Astrocyte of the cerebellum (primary cell): ENCODE results near the gene EPHA4.

Experiments
- DNase-seq: peaks from one replicate; pipeline ENCODE4 v3.0.0-alpha.2; 2011; ENCODE audit warnings: low read depth
- H3K4me3 ChIP-seq: 2 replicates; pipeline ENCODE4 v1.5.1; 2011; ENCODE audit warnings: mild to moderate bottlenecking, low read depth, low read length, moderate library complexity
- CTCF ChIP-seq: IDR thresholded peaks from 2 replicates; pipeline ENCODE4 v1.5.1; 2012; ENCODE audit warnings: low read length, low read depth, moderate library complexity, mild to moderate bottlenecking; ENCODE audit errors: missing control alignments
- in situ Hi-C: cut with HindIII; loops from 2 replicates; pipeline ENCODE4 v1.10.0; 2017; ENCODE audit warnings: low sequenced_read_pairs

EPHA4 gene

GRCh38 chr2:221486106-221486505, 86.0 kb downstream of the EPHA4 start:
- no peak for TF ChIP-seq CTCF
- no peak for DNase-seq
- in situ Hi-C loops, result no loop called here
- no peak overlapping the region for H3K4me3 ChIP-seq

GRCh38 chr2:221485503-221485870, 86.6 kb downstream of the EPHA4 start:
- no peak overlapping the region for H3K4me3 ChIP-seq
- DNase-seq, result peak; percentile 69
- TF ChIP-seq CTCF, result no peak
- in situ Hi-C loops, result no loop called here

- in situ Hi-C loops, result no loop called here
- TF ChIP-seq CTCF, result no peak
- no peak overlapping the region for H3K4me3 ChIP-seq
- no peak for DNase-seq
Measured at GRCh38 chr2:221484761-221485502, 87.2 kb downstream of the EPHA4 start.

- no peak for TF ChIP-seq CTCF
- no peak for DNase-seq
- no peak overlapping the region for H3K4me3 ChIP-seq
- in situ Hi-C loops, result no loop called here
Measured at GRCh38 chr2:221482666-221483455, 89.2 kb downstream of the EPHA4 start.

- TF ChIP-seq CTCF, result no peak
- in situ Hi-C loops, result no loop called here
- H3K4me3 ChIP-seq, result no peak overlapping the region
- no peak for DNase-seq
Measured at GRCh38 chr2:221480821-221481220, 91.3 kb downstream of the EPHA4 start.

- H3K4me3 ChIP-seq, result no peak overlapping the region
- in situ Hi-C loops, result no loop called here
- TF ChIP-seq CTCF, result no peak
- no peak for DNase-seq
Measured at GRCh38 chr2:221480163-221480562, 91.9 kb downstream of the EPHA4 start.
